HCT116 (cell line): Measurements from ENCODE around the gene RPS6KA2.

Source experiments
- ELF1 ChIP-seq: IDR thresholded peaks from 2 replicates; pipeline ENCODE4 v1.6.1; 2012; ENCODE audit warnings: low read depth, borderline replicate concordance
- EZH2 ChIP-seq: fragments of 200-600 bp; sonication (generic); IDR thresholded peaks from 2 replicates; pipeline ENCODE4 v1.6.1; 2017; ENCODE audit warnings: antibody characterized with exemption, mixed run types
- EZH2phosphoT487 ChIP-seq: fragments of 200-600 bp; IDR thresholded peaks from 2 replicates; pipeline ENCODE4 v1.6.1; 2018; ENCODE audit warnings: antibody characterized with exemption, borderline replicate concordance
- JUND ChIP-seq: IDR thresholded peaks from 2 replicates; pipeline ENCODE4 v1.6.1; 2012
- POLR2A ChIP-seq: IDR thresholded peaks from 2 replicates; pipeline ENCODE4 v1.7.0; 2011; ENCODE audit warnings: borderline replicate concordance; ENCODE audit not compliant: insufficient read depth, insufficient read length; ENCODE audit errors: extremely low read depth
- POLR2AphosphoS5 ChIP-seq: IDR thresholded peaks from 2 replicates; pipeline ENCODE4 v1.6.1; 2011; ENCODE audit warnings: mild to moderate bottlenecking, low read depth, low read length, moderate library complexity
- RAD21 ChIP-seq: IDR thresholded peaks from 2 replicates; pipeline ENCODE4 v1.6.1; 2012; ENCODE audit warnings: low read depth, mild to moderate bottlenecking
- SIN3A ChIP-seq: IDR thresholded peaks from 2 replicates; pipeline ENCODE4 v1.6.1; 2012; ENCODE audit warnings: low read depth
- YY1 ChIP-seq: IDR thresholded peaks from 2 replicates; pipeline ENCODE4 v1.6.1; 2011; ENCODE audit warnings: low read length, low read depth, moderate library complexity, mild to moderate bottlenecking; ENCODE audit not compliant: insufficient replicate concordance; ENCODE audit errors: extremely low read depth
- ZFX ChIP-seq: fragments of 450-650 bp; IDR thresholded peaks from 2 replicates; pipeline ENCODE4 v1.6.1; 2017
- ZNF274 ChIP-seq: fragments of 200-500 bp; sonication (Bioruptor generic); IDR thresholded peaks from 2 replicates; pipeline ENCODE4 v1.6.1; 2014; ENCODE audit warnings: mild to moderate bottlenecking, low read depth, low read length, inconsistent platforms
- TF ChIP-seq, protein P1 (sequence below), 3 experiments: fragments of 200-600 bp in 1 of 3; sonication (generic) in 1 of 3; IDR thresholded peaks in 2 of 3; conservative IDR thresholded peaks in 1 of 3; 2 replicates each; pipeline ENCODE4 v1.5.1; 2012 to 2017; ENCODE audit warnings: low read depth in 2 of 3, low read length in 2 of 3, antibody characterized with exemption in 1 of 3, borderline replicate concordance in 1 of 3, control low read depth in 1 of 3, mild to moderate bottlenecking in 1 of 3, mixed read lengths in 1 of 3, mixed run types in 1 of 3, moderate library complexity in 1 of 3; ENCODE audit not compliant: insufficient read depth in 1 of 3
- TF ChIP-seq, protein P2 (sequence below): IDR thresholded peaks from 2 replicates; pipeline ENCODE4 v1.6.1; 2012
- TF ChIP-seq, protein P3 (sequence below): IDR thresholded peaks from 2 replicates; pipeline ENCODE4 v1.6.1; 2012

DNA sequence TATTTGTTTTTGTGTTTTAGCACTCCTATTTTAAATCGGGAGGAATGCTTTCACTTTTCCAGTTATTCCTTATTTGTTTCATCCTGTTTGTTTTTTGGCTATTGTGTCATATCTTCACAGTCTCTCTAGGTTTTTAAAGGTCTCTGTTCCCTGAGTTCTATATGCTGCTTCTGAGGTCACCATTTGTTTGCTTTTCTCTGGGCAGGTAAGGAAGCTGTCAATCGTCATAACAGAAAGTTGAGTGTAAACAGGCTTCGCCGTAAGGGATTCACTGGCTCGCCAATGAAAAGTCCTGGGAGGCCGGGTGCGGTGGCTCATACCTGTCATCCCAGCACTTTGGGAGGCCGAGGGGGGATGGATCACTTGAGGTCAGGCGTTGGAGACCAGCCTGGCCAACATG lies 48.7 kb upstream of the RPS6KA2 start:
- TF ChIP-seq, protein P1, sequence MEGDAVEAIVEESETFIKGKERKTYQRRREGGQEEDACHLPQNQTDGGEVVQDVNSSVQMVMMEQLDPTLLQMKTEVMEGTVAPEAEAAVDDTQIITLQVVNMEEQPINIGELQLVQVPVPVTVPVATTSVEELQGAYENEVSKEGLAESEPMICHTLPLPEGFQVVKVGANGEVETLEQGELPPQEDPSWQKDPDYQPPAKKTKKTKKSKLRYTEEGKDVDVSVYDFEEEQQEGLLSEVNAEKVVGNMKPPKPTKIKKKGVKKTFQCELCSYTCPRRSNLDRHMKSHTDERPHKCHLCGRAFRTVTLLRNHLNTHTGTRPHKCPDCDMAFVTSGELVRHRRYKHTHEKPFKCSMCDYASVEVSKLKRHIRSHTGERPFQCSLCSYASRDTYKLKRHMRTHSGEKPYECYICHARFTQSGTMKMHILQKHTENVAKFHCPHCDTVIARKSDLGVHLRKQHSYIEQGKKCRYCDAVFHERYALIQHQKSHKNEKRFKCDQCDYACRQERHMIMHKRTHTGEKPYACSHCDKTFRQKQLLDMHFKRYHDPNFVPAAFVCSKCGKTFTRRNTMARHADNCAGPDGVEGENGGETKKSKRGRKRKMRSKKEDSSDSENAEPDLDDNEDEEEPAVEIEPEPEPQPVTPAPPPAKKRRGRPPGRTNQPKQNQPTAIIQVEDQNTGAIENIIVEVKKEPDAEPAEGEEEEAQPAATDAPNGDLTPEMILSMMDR (IDR thresholded peaks at IDR 0.05 in 2 of 3, conservative IDR thresholded peaks at IDR 0.05 in 1 of 3; ENCODE audit: borderline replicate concordance in 1 of 3, insufficient read depth in 1 of 3, low read depth in 2 of 3, low read length in 2 of 3), result no peak
- TF ChIP-seq, protein P2, sequence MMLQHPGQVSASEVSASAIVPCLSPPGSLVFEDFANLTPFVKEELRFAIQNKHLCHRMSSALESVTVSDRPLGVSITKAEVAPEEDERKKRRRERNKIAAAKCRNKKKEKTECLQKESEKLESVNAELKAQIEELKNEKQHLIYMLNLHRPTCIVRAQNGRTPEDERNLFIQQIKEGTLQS, result no peak
- TF ChIP-seq, protein P3, sequence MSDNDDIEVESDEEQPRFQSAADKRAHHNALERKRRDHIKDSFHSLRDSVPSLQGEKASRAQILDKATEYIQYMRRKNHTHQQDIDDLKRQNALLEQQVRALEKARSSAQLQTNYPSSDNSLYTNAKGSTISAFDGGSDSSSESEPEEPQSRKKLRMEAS, result no peak
- TF ChIP-seq ZNF274 (no peak), POLR2A (no peak), EZH2phosphoT487 (no peak), POLR2AphosphoS5 (no peak), JUND (no peak), ELF1 (no peak), YY1 (no peak), ZFX (no peak), RAD21 (no peak), EZH2 (no peak), SIN3A (no peak)
